Measurements from ENCODE around the gene HSPA13. TPM values are rescaled to one million over a fixed set of nuclear protein-coding genes. Genes with fewer than 3 reads are reported as not detected.

HSPA13 gene
- total and polyA plus RNA-seq, 2 donors (not counting 3 experiments of a cell fraction or from before 2014, with no cell fraction given) = 11.5 to 40.4 TPM

DNA sequence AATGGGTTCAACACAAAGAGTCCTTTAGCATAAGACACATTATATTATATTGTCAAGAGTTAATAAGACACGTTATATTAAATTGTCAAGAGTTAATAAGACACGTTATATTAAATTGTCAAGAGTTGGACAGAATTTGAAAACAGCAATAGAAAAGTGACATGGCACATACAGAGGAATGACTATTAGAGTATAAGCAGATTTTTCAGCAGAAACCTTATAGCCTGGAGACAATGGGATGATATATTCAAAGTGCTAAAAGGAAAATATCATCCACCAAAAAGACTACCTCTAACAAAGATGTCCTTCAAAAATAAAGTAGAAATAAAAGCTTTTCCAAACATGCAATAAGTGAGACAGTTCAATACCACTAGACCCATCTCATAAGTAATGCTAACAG lies 36.0 kb upstream of the HSPA13 start:
- ChIA-PET POLR2A (no interaction called here), CTCF (no interaction called here)
- H3K36me3 ChIP-seq (ENCODE audit: control insufficient read depth in 2 of 2, extremely low read depth in 1 of 2, insufficient read depth in 2 of 2, low read length in 2 of 2) = no peaks in the 10 kb centered on the region
- H2AFZ ChIP-seq (ENCODE audit: low read depth, low read length) = no peak overlapping the region
- DNase-seq (ENCODE audit: low read depth, low spot score) (no peak), FAIRE-seq (no peak)
- peaks cover 0 to 2% of the 10 kb centered on the region in 2 experiments for H3K27me3 ChIP-seq (ENCODE audit: control insufficient read depth in 2 of 2, insufficient read depth in 2 of 2, low read length in 2 of 2)
- H3K9me3 ChIP-seq (replicated peaks; ENCODE audit: control insufficient read depth, insufficient read depth, low read length) = no peaks in the 10 kb centered on the region
- no peaks in the 10 kb centered on the region for H3K79me2 ChIP-seq (ENCODE audit: control insufficient read depth, insufficient read depth, low read length)
- H3K27ac ChIP-seq (ENCODE audit: insufficient read depth, low read depth, low read length) = no peak overlapping the region
- intact Hi-C loops (cut with micrococcal nuclease) (no loop called here), dilution Hi-C loops (cut with MboI; ENCODE audit: extremely low pct_ligation_motif_present, low sequenced_read_pairs) (no loop called here)
- TF ChIP-seq FOS (IDR thresholded peaks at IDR 0.05; ENCODE audit: borderline replicate concordance, insufficient read depth, low read length) = no peak
- no peak for TF ChIP-seq JUN (IDR thresholded peaks at IDR 0.05; ENCODE audit: borderline replicate concordance, insufficient read depth, insufficient read length, low read depth)
- no peak for TF ChIP-seq CTCF (IDR thresholded peaks at IDR 0.05; ENCODE audit: extremely low read depth in 1 of 2, insufficient read depth in 1 of 2, low read depth in 1 of 2, low read length in 2 of 2)
- TF ChIP-seq MYC (IDR thresholded peaks at IDR 0.05; ENCODE audit: low read depth, low read length) = no peak
- no peak for TF ChIP-seq MAX (IDR thresholded peaks at IDR 0.05; ENCODE audit: insufficient read depth, insufficient read length)
- TF ChIP-seq POLR2AphosphoS5 (IDR thresholded peaks at IDR 0.05; ENCODE audit: insufficient read depth, low read depth, low read length) = no peak
- no peak for TF ChIP-seq POLR2A (IDR thresholded peaks at IDR 0.05; ENCODE audit: low read depth, low read length)
- no peak for TF ChIP-seq EZH2 (IDR thresholded peaks at IDR 0.05; ENCODE audit: borderline replicate concordance, low read depth, low read length, severe bottlenecking)
- TF ChIP-seq GATA2 (IDR thresholded peaks at IDR 0.05; ENCODE audit: insufficient read depth, insufficient read length, low read depth, low read length) = no peak
- no peaks in the 10 kb centered on the region for H4K20me1 ChIP-seq (replicated peaks; ENCODE audit: control insufficient read depth, extremely low read depth, insufficient read depth, low read length)
- H3K4me1 ChIP-seq (ENCODE audit: control insufficient read depth, extremely low read depth, insufficient read depth, low read length) = no peaks in the 10 kb centered on the region
- BruUV-seq (replicated peaks) = no TSS peak
- H3K4me3 ChIP-seq (replicated peaks in 1 of 3; ENCODE audit: insufficient read depth in 1 of 3, low read depth in 1 of 3, low read length in 3 of 3) = no peak overlapping the region
- H3K9ac ChIP-seq (replicated peaks; ENCODE audit: extremely low read depth, insufficient read depth, low read length) = no peak overlapping the region
- no peaks in the 10 kb centered on the region for H3K9me1 ChIP-seq (replicated peaks; ENCODE audit: control insufficient read depth, extremely low read depth, insufficient read depth, low read length)
- H3K4me2 ChIP-seq (ENCODE audit: insufficient read depth, low read length) = no peak overlapping the region
